ENCODE measurements around the gene CALN1.
A peak's percentile ranks its signal among the peaks of the same experiment; 100 is the strongest.

DNA sequence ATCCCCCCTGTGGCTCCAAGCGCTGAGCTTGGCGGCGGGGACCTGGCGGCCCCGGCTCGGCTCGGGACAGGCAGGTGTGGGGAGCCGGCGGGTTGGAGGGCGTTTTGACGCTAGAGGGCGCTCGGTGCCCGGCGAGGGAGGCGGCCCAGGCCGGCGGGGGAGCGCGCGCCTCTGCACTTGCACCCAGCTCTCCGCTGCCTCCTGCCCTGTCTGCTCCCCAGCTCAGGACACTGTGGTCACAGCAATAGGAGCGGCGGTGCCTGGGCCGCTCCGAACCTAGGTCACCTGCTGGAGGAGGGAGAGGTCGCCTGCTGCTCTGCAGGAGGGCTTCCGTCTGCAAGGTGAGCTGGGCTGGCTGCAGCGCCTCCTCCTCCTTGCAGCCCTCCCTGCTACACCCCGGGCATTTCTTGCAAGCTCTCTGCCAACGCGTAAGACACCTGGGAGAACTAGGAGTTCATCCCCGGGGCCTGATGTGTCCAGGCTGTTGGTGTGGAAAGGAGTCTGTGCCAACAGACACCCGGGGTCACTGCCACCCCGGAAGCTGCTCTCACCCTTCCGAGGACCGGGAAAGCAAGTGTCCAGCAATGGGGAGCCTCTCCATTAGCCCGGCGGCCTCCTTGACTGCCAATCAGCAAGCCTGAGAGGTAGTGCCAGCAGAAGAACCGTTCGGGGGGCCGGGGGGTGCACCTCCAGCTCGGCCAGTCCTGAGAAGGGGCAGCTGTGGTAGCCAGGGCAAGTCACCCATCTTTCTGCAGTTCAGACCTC lies 659.8 kb downstream of the CALN1 start:
- TF ChIP-seq POLR2AphosphoS5 (IDR thresholded peaks at IDR 0.05) = no peak
- TF ChIP-seq, protein P1, sequence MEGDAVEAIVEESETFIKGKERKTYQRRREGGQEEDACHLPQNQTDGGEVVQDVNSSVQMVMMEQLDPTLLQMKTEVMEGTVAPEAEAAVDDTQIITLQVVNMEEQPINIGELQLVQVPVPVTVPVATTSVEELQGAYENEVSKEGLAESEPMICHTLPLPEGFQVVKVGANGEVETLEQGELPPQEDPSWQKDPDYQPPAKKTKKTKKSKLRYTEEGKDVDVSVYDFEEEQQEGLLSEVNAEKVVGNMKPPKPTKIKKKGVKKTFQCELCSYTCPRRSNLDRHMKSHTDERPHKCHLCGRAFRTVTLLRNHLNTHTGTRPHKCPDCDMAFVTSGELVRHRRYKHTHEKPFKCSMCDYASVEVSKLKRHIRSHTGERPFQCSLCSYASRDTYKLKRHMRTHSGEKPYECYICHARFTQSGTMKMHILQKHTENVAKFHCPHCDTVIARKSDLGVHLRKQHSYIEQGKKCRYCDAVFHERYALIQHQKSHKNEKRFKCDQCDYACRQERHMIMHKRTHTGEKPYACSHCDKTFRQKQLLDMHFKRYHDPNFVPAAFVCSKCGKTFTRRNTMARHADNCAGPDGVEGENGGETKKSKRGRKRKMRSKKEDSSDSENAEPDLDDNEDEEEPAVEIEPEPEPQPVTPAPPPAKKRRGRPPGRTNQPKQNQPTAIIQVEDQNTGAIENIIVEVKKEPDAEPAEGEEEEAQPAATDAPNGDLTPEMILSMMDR (IDR thresholded peaks at IDR 0.05; ENCODE audit: poor library complexity, severe bottlenecking) = peak; percentile 92

Data from neural cell (in vitro differentiated cells).